Fibroblast of villous mesenchyme (primary cell): Measurements from ENCODE around the gene ITSN2. TPM values are rescaled to one million over a fixed set of nuclear protein-coding genes. Genes with fewer than 3 reads are reported as not detected.

Source experiments
- DNase-seq: peaks from one replicate; pipeline ENCODE4 v3.0.0-alpha.2; 2010; ENCODE audit warnings: low read depth
- H3K4me3 ChIP-seq: 2 replicates; pipeline ENCODE4 v1.5.1; 2011; ENCODE audit warnings: low read depth, mild to moderate bottlenecking, low read length
- CTCF ChIP-seq: IDR thresholded peaks from 2 replicates; pipeline ENCODE4 v1.5.1; 2012; ENCODE audit warnings: low read depth, mild to moderate bottlenecking, low read length; ENCODE audit not compliant: insufficient read depth
- total RNA-seq: library from RNA; depleted of rRNA; stranded (reverse); fragments of >200 nt; gene quantifications from 2 replicates; pipeline ENCODE4 v1.2.3, GENCODE V29; 2012

Gene ITSN2
- total RNA-seq, 1 donor = 35.8 TPM

DNA sequence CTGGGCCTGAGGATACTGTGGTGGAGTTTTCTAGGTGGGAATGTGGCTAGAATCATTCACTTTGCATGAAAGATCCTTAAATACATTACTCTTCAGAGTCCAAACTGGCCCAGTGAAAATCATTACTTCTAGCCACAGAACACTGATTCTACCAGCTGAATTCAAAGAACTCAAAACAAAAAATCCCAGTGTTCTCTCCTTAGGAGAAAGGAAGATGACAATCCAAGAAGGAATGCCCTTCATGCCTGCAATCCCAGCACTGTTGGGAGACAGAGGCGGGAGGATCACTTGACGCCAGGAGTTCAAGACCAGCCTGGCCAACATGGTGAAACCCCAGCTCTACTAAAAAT lies 150.3 kb downstream of the ITSN2 start:
- TF ChIP-seq CTCF = no peak
- H3K4me3 ChIP-seq = no peak overlapping the region
- DNase-seq = no peak

DNA sequence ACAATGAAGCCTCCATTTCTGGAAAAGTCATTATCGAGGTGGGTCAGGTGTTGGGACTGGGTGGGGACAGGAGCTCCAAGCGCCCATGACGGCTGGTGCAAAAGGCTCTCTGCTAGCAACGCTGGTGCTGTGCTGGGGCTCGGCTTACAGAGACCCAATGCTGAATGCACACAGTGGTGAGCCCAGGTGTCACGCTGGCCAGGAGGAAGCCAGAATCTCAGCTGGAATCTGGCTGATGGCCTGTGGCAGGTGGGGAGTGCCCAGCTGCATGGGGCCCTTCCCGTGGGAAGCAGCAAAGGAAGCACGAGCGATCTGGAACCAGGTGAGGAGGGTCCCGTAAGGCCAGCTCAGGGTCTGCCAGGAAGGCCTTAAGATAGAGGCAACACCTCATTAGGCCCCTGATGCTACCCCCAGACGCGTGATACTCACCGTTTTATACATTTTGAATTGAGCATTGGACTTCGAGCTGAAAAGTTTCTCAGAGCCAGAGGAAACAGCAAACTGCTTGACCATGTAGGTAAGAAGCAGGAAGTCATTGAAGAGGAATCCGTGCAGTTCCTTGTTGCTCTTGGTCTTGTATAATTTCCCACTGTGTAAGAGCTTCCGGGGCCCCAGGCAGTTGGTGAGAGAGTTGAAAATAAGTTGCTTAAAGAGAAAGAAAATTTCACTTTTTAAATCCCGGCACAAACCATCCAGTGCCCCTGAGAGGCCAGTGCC lies 150.8 kb downstream of the ITSN2 start:
- no peak overlapping the region for H3K4me3 ChIP-seq
- TF ChIP-seq CTCF = no peak
- no peak for DNase-seq

- no peak for TF ChIP-seq CTCF
- H3K4me3 ChIP-seq = no peak overlapping the region
- no peak for DNase-seq
These were observed 151.8 kb downstream of the ITSN2 start for GRCh38 chr2:24208490-24208889.

DNA sequence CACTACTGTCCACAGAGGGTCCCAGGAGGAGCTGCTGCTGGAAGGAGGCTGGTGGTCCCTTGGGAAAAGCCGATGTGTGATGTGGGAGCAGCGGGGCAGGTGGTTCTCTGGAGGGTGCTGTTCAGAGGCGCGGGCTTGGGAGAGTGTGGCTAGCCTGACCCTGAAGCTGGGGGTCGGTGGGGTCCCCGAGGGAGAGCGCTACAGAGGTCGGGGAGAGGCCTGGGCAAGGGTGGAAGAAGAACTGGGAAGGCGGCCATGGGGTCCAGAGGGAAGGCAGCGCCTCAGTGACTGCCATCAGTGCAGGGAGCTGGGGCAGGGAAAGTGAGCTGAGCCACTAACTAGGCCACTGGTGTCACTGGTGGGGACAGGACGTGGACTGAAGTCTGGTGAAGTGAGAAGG lies 153.0 kb downstream of the ITSN2 start:
- TF ChIP-seq CTCF = no peak
- H3K4me3 ChIP-seq = no peak overlapping the region
- DNase-seq = no peak

DNA sequence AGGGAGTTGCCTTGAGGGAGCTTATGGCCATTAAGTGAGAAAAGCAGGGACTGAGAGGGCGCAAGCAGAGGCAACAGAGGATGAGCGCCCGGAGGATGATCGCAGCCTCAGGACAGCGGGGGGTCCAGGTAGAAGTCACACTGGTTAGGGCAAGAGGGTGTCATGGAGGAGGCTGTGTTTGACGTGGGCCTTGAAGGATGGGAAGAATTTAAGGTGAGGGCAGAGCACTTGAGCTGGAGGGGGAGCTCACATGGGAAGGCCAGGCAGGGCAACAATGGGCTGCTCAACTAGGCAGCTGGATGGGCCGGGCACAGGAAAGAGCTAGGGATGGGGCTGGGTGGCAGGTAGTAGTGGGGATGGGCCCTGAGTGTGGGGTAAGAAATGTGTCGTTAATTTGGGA lies 153.6 kb downstream of the ITSN2 start:
- no peak for DNase-seq
- no peak overlapping the region for H3K4me3 ChIP-seq
- TF ChIP-seq CTCF = no peak

- H3K4me3 ChIP-seq = no peak overlapping the region
- DNase-seq = no peak
- TF ChIP-seq CTCF = no peak
These were observed 154.1 kb downstream of the ITSN2 start for GRCh38 chr2:24206242-24206641.

GRCh38 chr2:24205131-24205530 lies 155.2 kb downstream of the ITSN2 start:
- TF ChIP-seq CTCF = no peak
- no peak for DNase-seq

More at GRCh38 chr2:24205131-24205530, 155.2 kb downstream of the ITSN2 start:
- H3K4me3 ChIP-seq = no peak overlapping the region
